H1 (cell line): Measurements from ENCODE around the gene PPP2R2B. TPM values are rescaled to one million over a fixed set of nuclear protein-coding genes. Genes with fewer than 3 reads are reported as not detected.

ENCODE experiments used
- CTCF ChIA-PET: fragments of 300-600 bp; sonication (Branson Sonifier 250); formaldehyde crosslinking; loops from one replicate; lab custom pipeline; 2021; ENCODE audit not compliant: partially characterized antibody; lab: Charles Lee
- POLR2A ChIA-PET: fragments of 300-600 bp; sonication (Branson Sonifier 250); formaldehyde crosslinking; loops from one replicate; lab custom pipeline; 2021; ENCODE audit warnings: inconsistent platforms; ENCODE audit not compliant: partially characterized antibody; lab: Charles Lee
- DNase-seq, 2 experiments: peaks; one replicate each; pipeline versions ENCODE4 v3.0.0 to v3.0.0-alpha.2; 2010 to 2022; ENCODE audit warnings: low spot score in 2 of 2, low read depth in 1 of 2, mixed read lengths in 1 of 2
- FAIRE-seq: peaks from 2 replicates; lab custom pipeline; 2011; peaks lifted over from hg19 to GRCh38; lab: Jason Lieb, UNC
- H2AFZ ChIP-seq: 2 replicates; pipeline ENCODE4 v1.8.1; 2012; ENCODE audit warnings: low read length, inconsistent platforms
- H2AK5ac ChIP-seq: 2 replicates; pipeline ENCODE4 v1.6.1; 2013; ENCODE audit warnings: low read depth, low read length
- H2BK120ac ChIP-seq: replicated peaks from 2 replicates; pipeline ENCODE3; 2013; ENCODE audit warnings: low read depth, low read length, inconsistent platforms
- H2BK12ac ChIP-seq: 2 replicates; pipeline ENCODE4 v1.6.1; 2013; ENCODE audit warnings: low read depth, low read length
- H2BK15ac ChIP-seq: 2 replicates; pipeline ENCODE4 v1.6.1; 2013; ENCODE audit warnings: low read length
- H2BK20ac ChIP-seq: 2 replicates; pipeline ENCODE4 v1.6.1; 2013; ENCODE audit warnings: low read length
- H2BK5ac ChIP-seq: 2 replicates; pipeline ENCODE4 v1.6.1; 2013; ENCODE audit warnings: low read depth, low read length
- H3K14ac ChIP-seq: 2 replicates; pipeline ENCODE4 v1.6.1; 2013; ENCODE audit warnings: inconsistent platforms; ENCODE audit not compliant: insufficient read length
- H3K18ac ChIP-seq: 2 replicates; pipeline ENCODE4 v1.6.1; 2013; ENCODE audit warnings: low read length; ENCODE audit errors: extremely low read depth
- H3K23ac ChIP-seq: 2 replicates; pipeline ENCODE4 v1.6.1; 2013; ENCODE audit warnings: inconsistent platforms; ENCODE audit not compliant: insufficient read length
- H3K23me2 ChIP-seq: 2 replicates; pipeline ENCODE4 v1.6.1; 2013; ENCODE audit warnings: low read depth, low read length
- H3K27ac ChIP-seq: 2 replicates; pipeline ENCODE4 v1.6.1; 2011; ENCODE audit warnings: low read depth, low read length, inconsistent platforms
- H3K27me3 ChIP-seq, 4 experiments: replicated peaks in 1 of 4; 1 replicate in 1 of 4; 2 replicates in 3 of 4; pipeline versions ENCODE4 v1.6.1 to v1.8.1; 2011 to 2013; ENCODE audit warnings: low read length in 3 of 4, mild to moderate bottlenecking in 3 of 4, inconsistent platforms in 2 of 4, mixed read lengths in 2 of 4, moderate library complexity in 1 of 4; ENCODE audit not compliant: control insufficient read depth in 3 of 4, insufficient read depth in 3 of 4; ENCODE audit errors: extremely low read depth in 1 of 4
- H3K36me3 ChIP-seq, 4 experiments: 2 replicates each; pipeline versions ENCODE4 v1.6.1 to v1.8.1; 2011 to 2013; ENCODE audit warnings: mild to moderate bottlenecking in 4 of 4, low read length in 3 of 4, moderate library complexity in 2 of 4, control low read depth in 1 of 4, inconsistent platforms in 1 of 4; ENCODE audit not compliant: insufficient read depth in 4 of 4, control insufficient read depth in 2 of 4
- H3K4ac ChIP-seq: replicated peaks from 2 replicates; pipeline ENCODE3; 2013; ENCODE audit warnings: low read length, low read depth, mixed read lengths, inconsistent platforms; ENCODE audit not compliant: insufficient read length
- H3K4me1 ChIP-seq, 4 experiments: replicated peaks in 1 of 4; 1 replicate in 1 of 4; 2 replicates in 3 of 4; pipeline versions ENCODE4 v1.6.1 to v1.8.1; 2011 to 2013; ENCODE audit warnings: low read length in 3 of 4, inconsistent platforms in 2 of 4, mixed read lengths in 1 of 4; ENCODE audit not compliant: insufficient read depth in 4 of 4, control insufficient read depth in 3 of 4
- H3K4me2 ChIP-seq, 2 experiments: 2 replicates each; pipeline versions ENCODE4 v1.6.1 to v1.8.1; 2011 to 2013; ENCODE audit warnings: low read depth in 2 of 2, low read length in 2 of 2, control low read depth in 1 of 2, inconsistent platforms in 1 of 2, mild to moderate bottlenecking in 1 of 2; ENCODE audit not compliant: insufficient read depth in 1 of 2
- H3K4me3 ChIP-seq, 4 experiments: fragments of 200-600, 300-600 bp in 1 of 4; sonication (generic), shearing (Covaris generic), sonication (Bioruptor Twin) in 1 of 4; 2 replicates each; pipeline versions ENCODE4 v1.5.1 to v1.8.1; 2011 to 2016; ENCODE audit warnings: low read length in 4 of 4, low read depth in 3 of 4, control low read depth in 2 of 4, inconsistent platforms in 2 of 4, mild to moderate bottlenecking in 2 of 4, mixed read lengths in 1 of 4, moderate library complexity in 1 of 4; ENCODE audit not compliant: insufficient read depth in 2 of 4; ENCODE audit errors: extremely low read depth in 1 of 4
- H3K56ac ChIP-seq: replicated peaks from 2 replicates; pipeline ENCODE3; 2013; ENCODE audit warnings: low read depth, mild to moderate bottlenecking, mixed read lengths, low read length, inconsistent platforms; ENCODE audit not compliant: insufficient read length
- H3K79me1 ChIP-seq: 2 replicates; pipeline ENCODE4 v1.6.1; 2013; ENCODE audit warnings: low read depth, low read length, control low read depth
- H3K79me2 ChIP-seq, 2 experiments: 2 replicates each; pipeline versions ENCODE4 v1.6.1 to v1.8.1; 2012 to 2013; ENCODE audit warnings: low read length in 2 of 2, mild to moderate bottlenecking in 2 of 2, inconsistent platforms in 1 of 2; ENCODE audit not compliant: insufficient read depth in 2 of 2, control insufficient read depth in 1 of 2
- H3K9ac ChIP-seq, 4 experiments: replicated peaks in 1 of 4; 1 replicate in 1 of 4; 2 replicates in 3 of 4; pipeline versions ENCODE4 v1.6.1 to v1.8.1; 2011 to 2013; ENCODE audit warnings: low read depth in 3 of 4, low read length in 3 of 4, control low read depth in 2 of 4, mild to moderate bottlenecking in 2 of 4, moderate library complexity in 2 of 4, inconsistent platforms in 1 of 4; ENCODE audit errors: extremely low read depth in 1 of 4
- H3K9me3 ChIP-seq, 2 experiments: 2 replicates each; pipeline versions ENCODE4 v1.6.1 to v1.8.1; 2012 to 2013; ENCODE audit warnings: mild to moderate bottlenecking in 2 of 2, moderate library complexity in 2 of 2, control low read depth in 1 of 2, inconsistent platforms in 1 of 2, low read depth in 1 of 2, low read length in 1 of 2, mixed read lengths in 1 of 2; ENCODE audit not compliant: insufficient read depth in 2 of 2
- H4K20me1 ChIP-seq, 2 experiments: replicated peaks in 1 of 2; 2 replicates each; pipeline versions ENCODE3 to v1.8.1; 2011 to 2013; ENCODE audit warnings: inconsistent platforms in 2 of 2, low read length in 2 of 2, mild to moderate bottlenecking in 1 of 2; ENCODE audit not compliant: insufficient read depth in 2 of 2, control insufficient read depth in 1 of 2
- H4K5ac ChIP-seq: 2 replicates; pipeline ENCODE4 v1.6.1; 2013; ENCODE audit warnings: low read length, low read depth, mixed read lengths, inconsistent platforms; ENCODE audit not compliant: insufficient read length
- H4K8ac ChIP-seq: 2 replicates; pipeline ENCODE4 v1.8.0; 2013; ENCODE audit warnings: mild to moderate bottlenecking, moderate library complexity, low read length, inconsistent platforms; ENCODE audit not compliant: insufficient read depth; ENCODE audit errors: extremely low read depth
- H4K91ac ChIP-seq: replicated peaks from 2 replicates; pipeline ENCODE3; 2013; ENCODE audit warnings: low read length, mixed read lengths, inconsistent platforms; ENCODE audit not compliant: insufficient read length
- ASH2L ChIP-seq: fragments of 200-600, 300-600 bp; sonication (generic); IDR thresholded peaks from one replicate; pipeline ENCODE4 v1.7.1; 2017; ENCODE audit warnings: low read length
- BCL11A ChIP-seq, 2 experiments: IDR thresholded peaks; one replicate each; pipeline ENCODE4 v1.6.1; 2011; ENCODE audit warnings: low read depth in 2 of 2, low read length in 2 of 2, mild to moderate bottlenecking in 2 of 2
- GTF2F1 ChIP-seq: IDR thresholded peaks from 2 replicates; pipeline ENCODE4 v1.6.1; 2012; ENCODE audit warnings: low read depth, low read length, improper control_type of control experiment, borderline replicate concordance
- HDAC2 ChIP-seq, 2 experiments: fragments of 300-600 bp in 1 of 2; sonication (generic) in 1 of 2; IDR thresholded peaks; 2 replicates each; pipeline ENCODE4 v1.6.1; 2011 to 2012; ENCODE audit warnings: low read depth in 2 of 2, low read length in 2 of 2, mild to moderate bottlenecking in 2 of 2, moderate library complexity in 2 of 2, borderline replicate concordance in 1 of 2, inconsistent platforms in 1 of 2
- KDM4A ChIP-seq: IDR thresholded peaks from one replicate; pipeline ENCODE4 v1.7.1; 2012; ENCODE audit warnings: low read depth, mild to moderate bottlenecking, moderate library complexity, low read length, inconsistent platforms; ENCODE audit not compliant: severe bottlenecking
- POLR2AphosphoS5 ChIP-seq: IDR thresholded peaks from 2 replicates; pipeline ENCODE4 v1.6.1; 2011; ENCODE audit warnings: low read depth, low read length
- RAD21 ChIP-seq, 2 experiments: IDR thresholded peaks in 1 of 2; conservative IDR thresholded peaks in 1 of 2; 2 replicates each; pipeline ENCODE4 v1.6.1; 2011; ENCODE audit warnings: low read depth in 2 of 2, low read length in 2 of 2, improper control_type of control experiment in 1 of 2, inconsistent platforms in 1 of 2, mild to moderate bottlenecking in 1 of 2, moderate library complexity in 1 of 2
- WGBS, 2 experiments: shearing (Covaris generic) in 1 of 2; methylation state at CpG; one replicate each; pipeline versions ENCODE4 v1.1.6 to v1.1.7; 2013 to 2015; ENCODE audit warnings: low lambda C conversion rate in 2 of 2, mixed read lengths in 2 of 2, inconsistent platforms in 1 of 2, low coverage in 1 of 2, missing lambda C conversion rate in 1 of 2; ENCODE audit not compliant: insufficient replicate concordance in 2 of 2, insufficient coverage in 1 of 2, insufficient read length in 1 of 2; ENCODE audit errors: extremely low coverage in 1 of 2, missing lambda C conversion rate in 1 of 2; 5-methylcytosine and 5-hydroxymethylcytosine counted together
- polyA plus RNA-seq, 7 experiments: library from polyadenylated mRNA; depleted of rRNA in 3 of 7; stranded (reverse) in 5 of 7; unstranded in 2 of 7; fragments of >200 nt in 5 of 7; fragments of 200-250 nt in 2 of 7; gene quantifications; 1 replicate in 5 of 7; 2 replicates in 1 of 7; 4 replicates in 1 of 7; pipeline versions ENCODE4 v1.2.1 to v1.2.3, GENCODE V29; 2011 to 2013; ENCODE audit warnings: missing spikeins in 2 of 7, mixed read lengths in 2 of 7
- total RNA-seq: library from RNA; stranded (reverse); fragmentation: NEBNext Ultra II Directional; extraction: Animal tissue kit (Norgen Biotek cat#: 25700); gene quantifications from 2 replicates; pipeline ENCODE4 v1.2.1, GENCODE V29; 2021

The PPP2R2B gene
- total and polyA plus RNA-seq, 2 of the 8 experiments (the other 6 are each of a cell fraction or from before 2014, with no cell fraction given) = 21.1 to 37.1 TPM

- no peak overlapping the region for H4K91ac ChIP-seq
Observed at GRCh38 chr5:146717951-146718350, 160.6 kb downstream of the PPP2R2B start.

More at GRCh38 chr5:146717951-146718350, 160.6 kb downstream of the PPP2R2B start:
- ChIA-PET CTCF (interaction anchor here (1.0 to 5.5 kb wide), 2 partner anchors 11 to 26 kb away, joined by 3 to 41 read pairs; no protein-coding TSS in a partner anchor), POLR2A (no interaction called here)
- no peaks in the 10 kb centered on the region for H4K20me1 ChIP-seq
- H3K18ac ChIP-seq = no peak overlapping the region
- no peak overlapping the region for H2AK5ac ChIP-seq
- H3K23ac ChIP-seq = no peak overlapping the region
- no peak overlapping the region for H2BK120ac ChIP-seq
- no peak overlapping the region for H2AFZ ChIP-seq
- no peak overlapping the region for H3K4me2 ChIP-seq
- no peak overlapping the region for H2BK12ac ChIP-seq
- no peak overlapping the region for H4K5ac ChIP-seq
- H2BK20ac ChIP-seq = no peak overlapping the region
- no peaks in the 10 kb centered on the region for H3K79me2 ChIP-seq
- H3K56ac ChIP-seq = no peak overlapping the region
- no peak overlapping the region for H2BK5ac ChIP-seq
- no peaks in the 10 kb centered on the region; the same call in 1 of the 2 replicates for H3K23me2 ChIP-seq
- WGBS, 2 experiments = 87% methylated on average over 3 of the region's 3 CpGs; no CpG with 5 or more reads in 1 of the 2 experiments
- no peaks in the 10 kb centered on the region for H3K36me3 ChIP-seq
- peaks cover 0 to 3% (median 0%) of the 10 kb centered on the region in 4 experiments; a peak in 1 of 7 replicates for H3K4me1 ChIP-seq
- H3K9me3 ChIP-seq = no peaks in the 10 kb centered on the region
- H3K14ac ChIP-seq = no peak overlapping the region
- no peak for DNase-seq
- no peaks in the 10 kb centered on the region for H3K27me3 ChIP-seq
- no peak overlapping the region for H2BK15ac ChIP-seq
- no peak overlapping the region for H3K9ac ChIP-seq
- no peaks in the 10 kb centered on the region for H3K79me1 ChIP-seq
- no peak for FAIRE-seq
- H3K4ac ChIP-seq = no peak overlapping the region
- no peak overlapping the region for H4K8ac ChIP-seq
- H3K27ac ChIP-seq = no peak overlapping the region
- H3K4me3 ChIP-seq = no peak overlapping the region
- TF ChIP-seq HDAC2 (IDR thresholded peaks at IDR 0.05; ENCODE audit: borderline replicate concordance in 1 of 2, low read depth in 2 of 2, low read length in 2 of 2) = no peak
- no peak for TF ChIP-seq BCL11A (IDR thresholded peaks at IDR 0.05; ENCODE audit: low read depth in 2 of 2, low read length in 2 of 2)
- no peak for TF ChIP-seq GTF2F1
- TF ChIP-seq ASH2L = no peak
- TF ChIP-seq RAD21 (IDR thresholded peaks at IDR 0.05 in 1 of 2, conservative IDR thresholded peaks at IDR 0.05 in 1 of 2; ENCODE audit: low read depth in 2 of 2, low read length in 2 of 2) = no peak
- TF ChIP-seq POLR2AphosphoS5 = no peak
- TF ChIP-seq KDM4A = no peak
